ENCODE data around the gene PCIF1. TPM values are rescaled to one million over a fixed set of nuclear protein-coding genes. Genes with fewer than 3 reads are reported as not detected.
A peak's percentile ranks its signal among the peaks of the same experiment; 100 is the strongest.
"Not testable (repeated sequence)": the region's sequence is repeated elsewhere in the genome, so short reads cannot be mapped to it uniquely, and the experiment has no call there.

Gene PCIF1
- total RNA-seq, 1 donor = 45.0 TPM

DNA sequence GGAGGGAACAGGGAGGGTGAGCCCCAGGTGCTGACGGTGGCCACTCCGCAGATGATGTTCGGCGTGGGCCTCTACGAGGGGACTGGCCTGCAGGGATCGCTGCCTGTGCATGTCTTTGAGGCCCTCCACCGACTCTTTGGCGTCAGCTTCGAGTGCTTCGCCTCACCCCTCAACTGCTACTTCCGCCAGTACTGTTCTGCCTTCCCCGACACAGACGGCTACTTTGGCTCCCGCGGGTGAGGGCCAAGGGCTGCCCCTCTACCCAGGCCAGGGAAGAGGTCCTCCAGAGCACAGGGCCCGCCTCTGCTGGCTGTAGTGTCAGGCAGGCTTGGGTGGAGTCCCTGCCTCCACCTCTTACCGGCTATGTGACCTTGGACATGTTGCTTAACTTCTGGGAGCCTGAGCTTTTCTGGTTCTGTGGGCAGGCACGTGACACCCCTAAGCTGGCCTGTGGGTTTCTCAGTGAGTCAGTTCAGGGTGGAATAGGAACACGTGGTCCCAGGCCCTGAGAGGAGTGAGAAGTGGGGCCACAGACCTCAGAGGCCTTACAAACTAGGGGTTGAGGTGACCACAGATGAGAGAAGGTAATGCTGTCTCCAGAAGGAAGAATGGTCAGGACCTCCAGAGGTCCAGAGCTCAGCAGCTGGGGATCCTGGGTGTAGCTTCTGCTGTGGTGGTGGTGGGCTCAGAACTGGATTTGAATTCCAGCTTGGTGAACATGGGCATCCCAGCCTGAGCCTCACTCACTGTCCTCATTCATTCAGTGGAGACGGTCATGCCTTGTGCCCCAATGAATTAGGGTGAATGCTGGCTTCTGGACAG lies 11.9 kb downstream of the PCIF1 start:
- peak in 1 of 3 donors; percentile 21 for DNase-seq (ENCODE audit: low read depth in 2 of 3, low spot score in 2 of 3)

DNA sequence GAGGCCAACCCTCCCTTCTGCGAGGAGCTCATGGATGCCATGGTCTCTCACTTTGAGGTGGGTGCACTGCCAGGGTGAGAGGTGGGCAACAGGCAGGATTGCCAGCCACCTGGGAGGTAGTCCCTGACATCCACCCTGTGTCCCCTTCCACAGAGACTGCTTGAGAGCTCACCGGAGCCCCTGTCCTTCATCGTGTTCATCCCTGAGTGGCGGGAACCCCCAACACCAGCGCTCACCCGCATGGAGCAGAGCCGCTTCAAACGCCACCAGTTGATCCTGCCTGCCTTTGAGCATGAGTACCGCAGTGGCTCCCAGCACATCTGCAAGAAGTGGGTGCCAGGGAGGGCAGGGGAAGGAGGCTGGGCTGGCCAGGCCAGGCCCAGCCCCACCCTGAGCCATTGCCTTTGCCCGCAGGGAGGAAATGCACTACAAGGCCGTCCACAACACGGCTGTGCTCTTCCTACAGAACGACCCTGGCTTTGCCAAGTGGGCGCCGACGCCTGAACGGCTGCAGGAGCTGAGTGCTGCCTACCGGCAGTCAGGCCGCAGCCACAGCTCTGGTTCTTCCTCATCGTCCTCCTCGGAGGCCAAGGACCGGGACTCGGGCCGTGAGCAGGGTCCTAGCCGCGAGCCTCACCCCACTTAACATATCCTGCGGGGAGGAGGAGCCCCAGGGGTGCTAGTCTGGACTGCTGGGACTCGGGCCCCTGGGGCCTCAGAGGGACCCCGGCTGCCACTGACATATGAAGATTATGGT lies 12.8 kb downstream of the PCIF1 start:
- DNase-seq (ENCODE audit: low read depth in 2 of 3, low spot score in 2 of 3) = no peak

DNA sequence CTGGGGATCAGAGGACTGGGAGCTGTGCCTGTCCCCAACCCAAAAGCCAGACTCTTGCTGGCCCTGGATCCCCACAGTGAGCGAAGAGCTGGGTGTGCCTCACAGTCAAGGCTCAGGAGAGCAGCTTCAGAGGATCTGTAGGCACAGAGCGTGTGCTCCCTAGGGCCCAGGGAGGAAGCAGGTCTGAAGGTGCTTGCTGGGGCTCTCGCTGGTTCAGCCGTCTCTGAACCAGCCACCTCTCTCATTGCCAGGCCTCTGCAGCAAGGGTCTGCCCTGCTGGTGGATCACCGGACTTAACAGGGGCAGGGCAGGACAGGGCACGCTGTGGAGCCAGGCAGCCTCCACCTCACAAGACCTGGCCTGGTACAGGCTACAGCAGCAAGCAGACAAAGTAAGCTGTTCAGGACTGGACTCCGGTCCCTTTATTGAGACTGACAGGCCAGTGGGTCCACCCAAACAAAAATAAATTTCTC lies 13.8 kb downstream of the PCIF1 start:
- DNase-seq (ENCODE audit: low read depth in 2 of 3, low spot score in 2 of 3) = no peak

DNA sequence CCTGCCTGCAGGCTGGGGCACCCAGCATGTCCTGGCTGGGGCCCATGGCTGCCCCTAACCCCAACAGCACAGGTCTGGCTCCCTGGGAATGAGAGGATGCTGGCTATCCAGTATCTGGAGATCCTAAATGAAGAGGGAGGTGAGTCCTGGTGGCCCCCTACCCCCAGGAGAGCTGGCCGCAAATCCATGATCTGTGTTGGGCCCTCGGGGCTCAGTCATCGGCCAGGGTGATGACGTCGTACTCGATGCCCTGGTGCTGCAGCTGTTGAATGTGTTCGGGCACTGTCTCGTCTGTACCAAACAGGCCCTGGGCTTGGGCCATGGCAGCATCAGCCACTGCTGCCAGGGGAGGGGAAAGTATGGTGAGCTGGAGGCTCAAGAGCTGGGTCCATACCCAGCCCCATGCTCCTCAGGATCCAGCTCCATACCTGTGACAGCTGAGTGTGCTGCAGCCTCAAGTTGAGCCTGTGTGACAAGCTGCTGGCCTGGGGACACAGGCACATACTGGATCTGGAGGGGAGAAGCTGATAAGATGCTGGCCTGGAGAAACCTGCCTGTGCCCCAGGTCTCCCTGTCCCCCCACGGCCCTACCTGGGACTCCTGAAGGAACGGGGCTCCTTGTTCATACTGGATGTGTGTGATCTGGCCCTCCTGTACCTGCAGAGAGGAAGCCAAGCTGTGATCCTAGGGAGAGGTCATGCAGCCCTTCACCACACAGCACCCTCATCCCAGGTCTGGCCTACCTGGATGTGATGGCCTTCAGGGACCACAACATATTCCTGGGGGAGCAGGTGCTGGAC lies 14.5 kb downstream of the PCIF1 start:
- DNase-seq (ENCODE audit: low read depth in 2 of 3, low spot score in 2 of 3) = no peak

DNA sequence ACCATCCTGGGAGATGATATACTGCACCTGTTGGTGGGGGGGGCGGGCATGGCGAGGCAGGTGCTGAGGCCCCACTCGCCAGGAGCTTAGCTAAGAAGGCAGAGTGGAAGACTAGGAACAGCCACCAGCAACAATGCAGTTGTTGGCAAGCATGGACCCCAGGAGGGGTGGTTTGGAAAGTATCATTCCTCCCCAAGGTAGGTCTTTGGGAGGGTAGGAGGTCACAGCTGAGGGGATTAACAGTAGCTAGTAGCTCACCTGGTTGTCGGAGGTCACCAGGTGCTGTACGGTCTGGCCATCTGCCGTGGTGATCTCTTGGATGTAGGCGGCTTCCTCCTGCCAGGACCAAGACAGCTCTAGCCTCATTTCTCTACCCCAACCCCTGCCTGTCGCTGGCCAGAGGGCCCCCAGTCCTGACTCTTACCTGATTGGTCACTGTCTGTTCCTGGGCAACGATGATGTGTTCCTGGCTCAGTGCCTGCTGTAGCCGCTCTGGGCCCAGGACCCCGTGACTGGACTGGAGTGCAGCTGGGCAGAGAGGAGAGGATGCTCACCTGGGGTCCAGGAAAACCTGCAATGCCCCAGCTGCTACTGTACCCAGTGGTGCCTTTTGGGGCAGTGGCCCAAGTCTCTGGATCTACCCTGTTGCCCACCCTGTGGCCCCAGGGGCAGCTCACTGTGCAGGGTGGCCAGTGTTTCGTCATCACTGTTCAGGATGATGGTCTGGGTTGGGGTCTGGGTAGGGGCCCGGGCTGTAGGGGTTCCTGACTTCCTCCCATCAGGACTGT lies 15.3 kb downstream of the PCIF1 start:
- DNase-seq (ENCODE audit: low read depth in 2 of 3, low spot score in 2 of 3) = no peak

DNA sequence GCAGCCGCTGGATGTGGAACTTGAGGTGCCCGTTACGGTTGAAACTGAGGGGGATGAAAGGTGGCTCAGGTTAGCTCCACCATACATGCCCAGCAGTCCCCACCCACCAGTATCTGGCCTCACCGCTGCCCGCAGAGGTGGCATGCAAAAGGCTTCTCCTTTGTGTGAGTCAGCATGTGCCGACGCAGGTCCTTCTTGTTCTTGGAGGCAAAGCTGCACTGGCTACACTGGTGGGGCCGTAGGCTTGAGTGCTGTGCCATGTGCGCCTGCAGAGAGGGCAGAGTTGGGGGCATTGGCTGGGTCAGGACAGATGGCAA lies 15.8 kb downstream of the PCIF1 start:
- no peak for DNase-seq (ENCODE audit: low read depth in 2 of 3, low spot score in 2 of 3)

DNA sequence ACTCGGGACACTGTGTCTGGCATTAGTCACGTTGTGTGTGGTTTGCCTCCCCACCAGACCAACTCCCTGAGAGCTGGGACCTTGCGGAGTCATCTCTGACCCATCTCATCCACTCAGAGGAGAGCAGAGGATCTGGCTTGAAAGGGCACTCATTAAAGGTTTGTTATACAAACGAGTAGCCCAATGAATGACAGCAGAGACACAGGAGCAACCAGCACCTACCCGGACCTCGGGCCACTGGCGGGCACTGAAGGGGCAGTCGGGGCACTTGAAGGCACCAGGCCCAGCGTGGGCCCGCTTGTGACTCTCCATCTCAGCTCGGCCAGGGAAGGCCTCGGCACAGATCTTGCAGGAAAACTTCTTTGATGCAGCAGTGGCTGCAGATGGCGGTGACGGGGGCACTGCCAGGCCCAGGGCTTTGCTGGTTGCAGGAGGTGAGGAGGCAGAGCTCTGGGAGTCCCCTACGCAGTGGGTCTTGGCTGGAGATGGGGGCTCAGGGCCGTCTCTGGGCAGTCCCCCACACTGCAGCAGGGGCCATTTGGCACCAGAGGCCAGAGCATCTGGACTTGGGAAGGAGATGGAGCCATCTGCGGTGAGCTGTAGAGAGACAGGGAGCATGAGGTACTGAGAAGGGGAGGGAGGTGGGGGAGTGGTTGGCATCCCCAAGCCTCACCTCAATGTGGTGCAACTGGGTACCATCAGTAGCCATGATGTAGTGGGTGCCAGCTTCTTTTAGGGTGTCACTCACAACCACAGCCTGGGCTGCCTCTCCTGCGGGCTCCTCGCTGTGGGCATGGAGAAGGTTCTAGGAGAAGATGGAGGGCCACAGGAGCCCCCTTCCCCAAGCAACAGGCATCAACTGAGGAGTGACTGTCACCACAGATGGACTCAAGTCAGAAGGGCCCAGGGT lies 17.7 kb downstream of the PCIF1 start:
- DNase-seq (ENCODE audit: low read depth in 2 of 3, low spot score in 2 of 3) = no peak

DNA sequence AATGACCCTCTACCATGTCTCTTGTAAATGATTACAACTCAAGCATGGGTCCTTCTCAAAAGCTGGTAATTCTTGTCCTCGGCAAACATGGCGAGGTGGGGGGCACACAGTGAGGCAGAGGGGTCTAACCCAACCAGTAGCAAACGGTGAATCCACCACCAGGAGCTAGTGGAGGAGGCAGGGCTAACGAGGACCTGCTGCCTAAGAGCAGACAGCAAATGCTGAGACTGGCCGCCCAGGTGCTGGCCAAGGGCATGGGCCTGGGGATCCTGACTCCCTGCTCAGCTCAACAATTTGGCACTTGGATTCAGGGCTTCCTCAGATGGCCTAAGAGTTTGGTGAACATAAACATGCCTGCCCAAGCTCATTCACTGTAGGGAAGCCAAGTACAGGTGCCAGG lies 18.4 kb downstream of the PCIF1 start:
- DNase-seq (ENCODE audit: low read depth in 2 of 3, low spot score in 2 of 3) = no peak

DNA sequence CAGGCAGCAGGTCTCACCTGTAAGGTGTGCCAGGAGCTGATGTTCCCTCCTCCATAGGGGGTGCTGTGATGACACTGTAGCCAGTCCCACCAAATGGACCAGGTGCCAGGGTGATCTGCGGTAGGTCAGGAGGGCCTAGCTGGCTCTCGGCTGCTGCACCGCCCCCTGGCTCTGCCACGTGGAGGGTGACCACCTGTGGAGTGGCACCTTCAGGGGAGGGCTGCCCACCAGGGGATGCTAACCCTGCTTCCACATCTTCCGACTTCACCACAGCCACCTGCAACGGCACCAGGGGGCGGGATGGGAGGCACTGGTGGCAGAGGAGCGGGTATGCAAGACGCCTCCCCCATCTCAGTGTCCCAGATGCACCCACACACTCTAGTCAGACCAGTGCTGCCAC lies 19.2 kb downstream of the PCIF1 start:
- no peak for DNase-seq (ENCODE audit: low read depth in 2 of 3, low spot score in 2 of 3)

DNA sequence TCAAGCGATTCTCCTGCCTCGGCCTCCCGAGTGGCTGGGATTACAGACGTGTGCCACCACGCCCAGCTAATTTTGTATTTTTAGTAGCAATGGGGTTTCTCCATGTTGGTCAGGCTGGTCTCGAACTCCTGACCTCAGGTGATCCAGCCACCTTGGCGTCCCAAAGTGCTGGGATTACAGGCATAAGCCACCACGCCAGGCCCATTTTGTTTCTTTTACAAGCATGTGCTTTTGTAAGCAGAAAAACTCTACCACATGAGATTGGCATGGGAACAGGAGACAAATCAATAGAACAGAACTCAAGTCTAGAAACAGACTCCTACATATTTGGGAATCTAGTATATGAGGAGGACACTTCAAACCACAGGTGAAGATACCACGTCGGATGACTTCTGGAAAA lies 21.8 kb downstream of the PCIF1 start:
- DNase-seq (ENCODE audit: low read depth in 2 of 3, low spot score in 2 of 3) = not testable (repeated sequence)

DNA sequence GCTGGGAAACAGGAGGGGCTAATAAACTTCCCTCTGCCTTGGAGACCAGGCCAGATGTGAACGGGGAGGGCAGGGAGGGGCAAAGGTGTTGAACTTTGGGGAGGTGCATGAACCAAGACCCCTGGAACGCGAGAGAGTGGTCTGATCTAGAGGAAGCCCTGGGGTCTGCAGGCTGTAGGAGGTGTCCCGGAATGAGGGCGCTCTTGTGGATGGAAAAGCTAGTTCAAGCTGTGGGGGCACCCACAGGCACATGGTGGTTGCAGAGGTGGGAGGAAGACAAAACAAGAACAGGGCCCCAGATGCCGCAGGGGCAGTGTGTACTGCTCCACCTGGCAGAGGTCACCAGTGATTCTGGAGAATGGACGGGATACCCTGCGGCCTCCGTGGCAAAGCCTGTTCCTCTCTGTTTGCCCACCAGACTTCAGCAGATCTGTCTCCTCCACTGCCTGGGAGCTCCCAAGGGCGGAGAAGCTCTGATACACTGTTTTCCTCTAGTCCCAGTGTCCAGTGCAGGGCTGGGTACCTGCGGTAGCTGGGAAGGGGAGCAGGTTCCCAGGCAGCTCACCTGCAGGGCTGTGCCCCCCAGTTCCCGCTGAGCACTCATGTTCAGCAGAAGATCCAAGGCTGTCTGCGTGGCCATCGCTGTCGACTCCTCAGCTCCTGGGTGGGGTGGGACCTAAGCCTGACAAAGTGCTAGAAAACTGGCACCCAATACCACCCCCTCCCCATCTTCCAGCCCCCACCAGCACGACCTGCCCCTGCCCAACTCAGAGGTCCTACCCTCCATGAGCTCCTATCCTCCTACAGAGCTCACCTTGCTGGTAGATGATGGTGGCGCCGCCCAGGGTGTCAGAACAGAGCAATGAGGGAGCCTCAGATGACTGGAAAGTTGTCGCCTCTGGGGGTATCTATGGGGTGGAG lies 22.8 kb downstream of the PCIF1 start:
- DNase-seq (ENCODE audit: low read depth in 2 of 3, low spot score in 2 of 3) = no peak

DNA sequence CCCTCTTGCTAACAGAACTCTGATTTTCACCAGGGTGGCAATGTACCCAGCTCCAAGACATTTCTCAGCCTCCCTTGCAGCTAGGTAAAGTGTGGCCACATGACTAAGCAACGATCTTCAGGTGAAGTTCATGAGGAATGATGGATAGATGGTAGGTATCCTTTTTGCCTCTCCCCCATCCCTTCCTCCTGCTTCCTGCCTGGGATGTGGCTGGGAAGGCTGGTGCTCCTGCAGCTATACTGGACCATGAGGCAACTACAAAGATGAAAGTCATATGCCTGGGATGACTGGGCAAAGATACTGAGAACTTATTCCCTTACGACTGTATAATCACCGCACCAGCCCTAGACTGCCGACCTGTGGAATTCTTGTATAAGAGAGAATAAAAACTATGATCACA lies 24.1 kb downstream of the PCIF1 start:
- no peak for DNase-seq (ENCODE audit: low read depth in 2 of 3, low spot score in 2 of 3)

DNA sequence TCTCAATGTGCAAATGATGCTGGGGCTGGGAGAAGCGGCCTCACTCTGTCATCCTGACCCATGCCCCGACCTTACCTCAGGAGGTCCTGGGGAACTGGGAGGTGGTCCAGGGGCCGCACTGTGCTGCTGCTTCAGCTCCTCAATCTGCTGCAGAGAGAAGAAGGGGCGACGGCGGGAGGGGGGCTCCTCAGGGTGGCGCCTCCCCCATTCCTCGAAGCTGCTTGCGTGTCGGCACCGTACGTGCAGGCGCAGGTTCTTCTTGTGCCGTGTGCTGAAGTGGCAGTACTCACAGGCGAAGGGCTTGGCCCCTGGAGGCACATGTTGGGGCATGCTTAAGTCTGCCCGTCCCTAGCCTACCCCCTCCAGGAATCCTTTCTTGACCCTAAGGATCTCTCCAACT lies 24.6 kb downstream of the PCIF1 start:
- DNase-seq (ENCODE audit: low read depth in 2 of 3, low spot score in 2 of 3) = no peak

DNA sequence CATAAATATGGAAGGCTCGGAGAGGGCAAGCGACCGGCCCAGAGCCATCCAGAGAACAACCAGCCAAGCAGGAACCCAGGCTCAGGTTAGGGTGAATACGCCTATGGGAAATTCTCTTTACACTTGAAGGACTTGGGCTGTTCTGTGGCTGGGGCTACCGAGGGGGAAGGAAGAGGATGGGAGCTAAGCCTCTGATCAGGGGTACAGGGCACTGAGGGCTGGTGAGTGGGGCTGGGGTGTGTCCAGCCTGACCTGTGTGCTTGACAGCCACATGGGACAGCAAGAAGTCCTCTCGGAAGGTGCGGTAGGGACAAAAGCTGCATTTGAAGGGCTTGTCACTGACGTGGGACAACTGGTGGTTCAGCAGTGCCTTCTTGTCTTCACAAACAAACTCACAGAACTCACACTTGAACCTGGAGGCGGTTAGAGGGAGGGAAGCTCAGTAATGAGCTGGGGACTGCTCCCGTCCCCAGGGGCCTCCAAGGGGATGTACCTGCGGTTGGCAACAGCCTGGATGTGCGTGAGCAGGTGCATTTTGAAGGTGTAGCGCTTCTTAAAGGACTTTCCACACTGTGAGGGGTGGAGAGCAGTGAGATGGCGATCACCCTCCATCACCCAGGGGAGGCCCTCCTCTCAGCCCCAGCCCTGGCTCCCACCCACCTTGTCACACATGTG lies 25.6 kb downstream of the PCIF1 start:
- DNase-seq (ENCODE audit: low read depth in 2 of 3, low spot score in 2 of 3) = no peak

DNA sequence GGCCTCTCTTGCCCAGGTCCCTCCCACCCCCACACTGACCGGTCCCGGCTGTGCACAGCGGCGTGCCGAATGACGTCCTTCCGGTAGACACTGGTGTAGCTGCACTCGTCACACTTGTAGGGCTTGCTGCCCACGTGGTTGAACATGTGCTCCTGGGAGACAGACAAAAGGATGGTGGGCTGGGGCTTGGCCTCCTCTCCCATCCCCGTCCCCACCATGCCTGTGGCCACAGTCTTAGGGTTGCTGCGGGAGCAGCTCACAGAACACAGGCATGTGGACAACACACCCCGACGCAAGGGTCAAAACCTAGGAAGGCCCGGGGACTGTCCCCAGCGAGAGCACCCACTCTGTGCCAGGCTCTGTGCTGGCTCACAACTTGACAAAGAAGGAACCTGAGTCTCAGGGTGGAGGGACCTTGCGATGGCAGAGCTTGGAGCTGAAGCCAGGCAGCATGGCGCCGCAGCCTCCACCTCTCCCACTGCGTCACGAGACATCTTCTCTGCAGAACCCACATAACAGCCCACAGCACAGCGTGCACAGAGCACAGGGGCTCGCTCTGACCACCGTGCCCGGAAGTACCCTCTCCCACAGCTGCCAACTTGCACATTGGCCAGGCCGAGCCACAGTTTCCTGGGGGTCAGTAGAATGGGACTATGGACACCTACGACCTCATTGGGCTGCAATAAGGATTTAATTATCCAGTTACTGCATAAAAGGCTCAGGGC lies 27.7 kb downstream of the PCIF1 start:
- no peak for DNase-seq (ENCODE audit: low read depth in 2 of 3, low spot score in 2 of 3)

DNA sequence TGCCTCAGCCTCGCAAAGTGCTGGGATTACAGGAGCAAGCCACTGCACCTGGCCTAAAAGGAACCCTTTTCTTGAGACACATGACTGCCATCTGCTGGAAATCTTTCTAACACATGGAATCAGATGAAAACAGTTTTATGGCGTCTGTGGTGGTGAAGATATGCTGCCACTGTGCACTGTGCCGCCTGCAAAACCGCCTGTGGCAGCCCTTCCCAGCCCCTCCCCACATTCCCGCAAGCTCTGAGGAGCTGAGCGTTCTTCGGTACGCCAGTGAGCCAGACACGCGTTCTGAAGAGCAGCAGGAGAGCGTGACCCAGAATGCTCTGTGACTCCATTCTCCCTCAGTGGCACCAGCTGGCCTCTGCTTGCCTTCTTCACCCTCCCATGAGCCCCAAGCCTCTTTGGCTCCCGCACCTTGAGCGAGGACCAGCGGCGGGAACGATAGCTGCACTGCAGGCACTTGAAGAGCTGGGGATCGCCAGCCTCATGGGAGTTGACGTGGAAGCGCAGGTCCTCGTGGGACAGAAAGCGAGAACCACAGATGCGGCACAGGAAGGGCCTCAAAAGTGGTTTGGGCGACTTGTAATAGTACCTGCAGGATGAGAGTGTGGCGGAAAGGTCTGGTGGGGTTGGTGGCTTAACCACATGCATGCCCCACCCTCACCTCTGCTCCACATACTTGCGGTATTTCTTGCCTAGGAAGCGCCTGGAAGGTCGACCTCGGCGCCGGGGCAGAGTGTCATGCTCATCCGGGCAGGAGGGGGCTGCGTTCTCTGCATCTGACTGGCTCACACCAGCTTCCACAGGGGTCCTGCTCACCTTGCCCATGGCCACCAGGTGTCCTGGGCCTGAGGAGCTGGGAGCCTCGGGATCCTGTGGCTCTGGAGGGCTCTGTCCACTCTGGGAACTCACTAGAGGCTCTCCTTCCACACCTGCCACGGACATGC lies 28.8 kb downstream of the PCIF1 start:
- DNase-seq (ENCODE audit: low read depth in 2 of 3, low spot score in 2 of 3) = peak in 2 of 3 donors; percentile 51 to 78

Data from hematopoietic multipotent progenitor cell (in vitro differentiated cells).